Renal pelvis (tissue), 4 donors: Measurements from ENCODE around the gene ZDHHC8. TPM values are rescaled to one million over a fixed set of nuclear protein-coding genes. Genes with fewer than 3 reads are reported as not detected.

ENCODE experiments used
- DNase-seq: peaks from one replicate; pipeline ENCODE4 v3.0.0-alpha.2; 2013
- polyA plus RNA-seq, 3 donors: library from polyadenylated mRNA; unstranded; fragments of 120-200 nt; gene quantifications; one replicate each; pipeline ENCODE4 v1.2.1, GENCODE V29; 2013; ENCODE audit not compliant: insufficient read length in 3 of 3

Gene ZDHHC8
- polyA plus RNA-seq, 3 donors = 50.6 to 59.7 (median 51.6) TPM

DNA sequence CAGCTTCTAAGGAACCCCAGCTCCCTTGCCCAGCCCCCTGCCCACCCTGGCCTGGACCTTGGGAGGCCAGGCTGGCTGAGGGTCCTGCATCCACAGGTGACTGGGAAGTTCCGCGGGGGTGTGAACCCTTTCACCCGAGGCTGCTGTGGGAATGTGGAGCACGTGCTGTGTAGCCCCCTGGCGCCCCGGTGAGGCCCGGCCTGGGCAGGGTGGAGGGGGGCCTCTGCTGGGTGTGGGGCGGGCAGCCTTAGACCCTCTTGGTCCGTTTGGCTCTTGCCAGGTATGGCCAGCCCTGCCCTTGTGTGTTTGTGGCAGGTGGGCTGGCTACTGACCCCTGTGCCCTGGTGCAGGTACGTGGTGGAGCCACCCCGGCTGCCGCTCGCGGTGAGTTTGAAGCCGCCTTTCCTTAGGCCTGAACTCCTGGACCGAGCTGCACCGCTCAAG lies 8.9 kb downstream of the ZDHHC8 start:
- DNase-seq = no peak

GRCh38 chr22:20141186-20142077 lies 9.8 kb downstream of the ZDHHC8 start:
- no peak for DNase-seq

GRCh38 chr22:20142711-20143621 lies 11.4 kb downstream of the ZDHHC8 start:
- no peak for DNase-seq

- DNase-seq = no peak
Observed at GRCh38 chr22:20143883-20144665, 12.5 kb downstream of the ZDHHC8 start.

DNA sequence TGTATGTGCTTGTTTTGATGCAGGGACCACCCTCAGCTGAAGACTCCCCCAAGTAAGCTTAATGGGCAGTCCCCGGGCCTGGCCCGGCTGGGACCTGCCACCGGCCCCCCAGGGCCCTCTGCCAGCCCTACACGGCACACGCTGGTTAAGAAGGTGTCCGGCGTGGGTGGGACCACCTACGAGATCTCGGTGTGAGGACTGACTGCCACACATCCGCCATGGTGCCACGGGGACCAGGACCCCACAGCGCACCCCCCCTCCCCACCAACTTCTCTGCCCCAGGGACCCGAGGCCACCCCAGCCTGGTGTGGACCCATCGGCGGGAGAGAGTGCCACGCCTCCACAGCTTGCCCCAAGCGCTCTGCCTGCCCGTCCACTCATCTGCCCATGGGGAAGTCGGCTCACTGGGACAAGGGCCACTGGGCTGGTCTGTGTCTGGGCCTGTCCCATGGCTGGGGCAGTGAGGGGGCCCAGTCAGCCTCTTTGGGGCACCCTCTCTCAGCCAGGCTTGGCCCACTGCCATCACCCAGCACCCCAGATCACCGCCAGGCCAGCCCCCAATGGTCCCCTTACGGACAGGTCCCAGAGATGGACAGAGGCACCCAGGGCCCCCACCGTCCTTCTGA lies 13.7 kb downstream of the ZDHHC8 start:
- no peak for DNase-seq

- DNase-seq = no peak
Observed at GRCh38 chr22:20145832-20146223, 14.2 kb downstream of the ZDHHC8 start.

- no peak for DNase-seq
Observed at GRCh38 chr22:20146777-20147176, 15.2 kb downstream of the ZDHHC8 start.

- DNase-seq = no peak
Observed at GRCh38 chr22:20147237-20147988, 15.8 kb downstream of the ZDHHC8 start.

GRCh38 chr22:20148414-20148813 lies 16.8 kb downstream of the ZDHHC8 start:
- no peak for DNase-seq

GRCh38 chr22:20149257-20150250 lies 17.9 kb downstream of the ZDHHC8 start:
- no peak for DNase-seq

GRCh38 chr22:20150381-20151275 lies 19.0 kb downstream of the ZDHHC8 start, which contains the start of gene CCDC188:
TSS of gene CCDC188 (minus strand) at chr22:20151055. CDS start at chr22:20150986, 69 bp downstream.
- no peak for DNase-seq

GRCh38 chr22:20151276-20151588 lies 19.6 kb downstream of the ZDHHC8 start:
- DNase-seq = no peak

DNA sequence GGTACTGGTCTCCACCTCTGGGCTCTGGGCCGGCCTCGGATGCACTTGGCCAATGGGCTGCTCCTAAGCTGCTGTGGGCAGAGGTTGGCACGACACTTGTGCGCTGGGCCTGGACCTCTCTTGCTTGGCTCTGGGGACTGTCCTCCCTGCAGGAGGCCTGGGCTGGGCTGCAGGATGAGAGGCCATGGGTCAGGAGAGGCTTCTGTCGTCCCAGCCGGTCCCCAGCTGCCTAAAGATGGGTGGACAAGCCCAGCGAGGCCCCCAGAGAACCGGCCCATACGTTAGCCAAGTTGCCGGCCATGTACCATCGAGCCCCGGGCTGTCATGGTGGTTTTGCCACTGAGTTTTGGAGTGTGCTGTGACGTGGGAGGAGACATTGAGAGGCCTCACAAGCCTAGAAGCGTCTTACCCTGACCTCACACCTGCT lies 20.9 kb downstream of the ZDHHC8 start:
- DNase-seq = no peak

GRCh38 chr22:20153945-20154344 lies 22.3 kb downstream of the ZDHHC8 start:
- no peak for DNase-seq

DNA sequence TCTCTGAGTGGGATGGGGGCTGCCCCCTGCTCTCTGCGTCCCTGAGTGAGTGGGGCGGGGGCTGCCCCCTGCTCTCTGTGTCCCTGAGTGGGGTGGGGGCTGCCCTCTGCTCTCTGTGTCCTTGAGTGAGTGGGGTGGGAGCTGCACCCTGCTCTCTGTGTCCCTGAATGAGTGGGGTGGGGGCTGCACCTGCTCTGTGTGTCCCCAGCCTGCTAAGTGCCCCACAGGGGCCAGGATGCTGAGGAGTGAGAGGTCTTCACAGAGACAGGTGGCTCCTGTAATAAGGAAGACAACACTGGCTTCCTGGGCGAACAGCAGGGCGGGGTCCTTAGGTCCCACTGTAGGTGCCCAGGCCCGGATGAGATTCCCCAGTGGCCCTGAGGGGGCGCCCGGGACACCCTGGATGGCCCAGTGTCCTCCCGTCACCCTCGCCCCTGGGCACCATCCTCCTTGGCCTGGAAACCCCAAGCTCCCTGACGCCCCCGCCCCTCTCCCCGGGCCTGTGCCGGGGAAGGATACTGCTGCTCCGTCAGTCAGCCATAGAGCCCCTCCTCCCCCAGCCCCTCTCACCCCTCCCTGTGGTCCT lies 23.1 kb downstream of the ZDHHC8 start:
- DNase-seq = no peak

DNA sequence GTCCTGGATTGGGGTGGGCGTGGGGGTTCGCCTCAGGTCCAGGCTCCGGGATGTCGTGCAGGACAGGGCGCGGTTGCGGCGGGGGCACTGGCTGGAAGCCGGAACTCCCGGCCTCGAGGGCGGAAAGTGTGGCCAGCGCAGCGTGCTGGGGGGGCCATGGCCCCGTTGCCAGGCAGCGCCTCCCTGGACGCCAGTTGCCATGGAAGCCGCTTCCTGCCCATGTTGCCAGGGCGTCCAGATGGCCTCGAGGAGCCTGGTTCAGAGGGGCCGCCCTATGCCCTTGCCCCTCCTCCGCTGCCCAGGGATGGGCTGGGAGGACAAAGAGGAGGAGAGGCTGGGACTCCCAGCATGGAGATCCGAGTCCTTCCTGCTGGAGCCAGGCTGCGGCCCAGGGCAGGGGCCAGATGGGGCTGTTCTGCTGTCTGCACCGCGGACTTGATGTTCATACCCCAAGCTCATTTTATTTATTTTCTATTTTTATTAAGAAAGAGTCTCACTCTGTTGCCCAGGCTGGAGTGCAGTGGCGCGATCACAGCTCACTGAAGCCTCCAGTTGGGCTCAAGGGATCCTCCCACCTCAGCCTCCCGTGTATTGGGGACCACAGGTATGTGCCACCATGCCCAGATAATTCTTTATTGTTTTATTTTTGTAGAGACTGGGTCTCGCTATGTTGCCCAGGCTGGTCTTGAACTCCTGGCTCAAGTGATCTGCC lies 23.9 kb downstream of the ZDHHC8 start:
- DNase-seq = no peak

DNA sequence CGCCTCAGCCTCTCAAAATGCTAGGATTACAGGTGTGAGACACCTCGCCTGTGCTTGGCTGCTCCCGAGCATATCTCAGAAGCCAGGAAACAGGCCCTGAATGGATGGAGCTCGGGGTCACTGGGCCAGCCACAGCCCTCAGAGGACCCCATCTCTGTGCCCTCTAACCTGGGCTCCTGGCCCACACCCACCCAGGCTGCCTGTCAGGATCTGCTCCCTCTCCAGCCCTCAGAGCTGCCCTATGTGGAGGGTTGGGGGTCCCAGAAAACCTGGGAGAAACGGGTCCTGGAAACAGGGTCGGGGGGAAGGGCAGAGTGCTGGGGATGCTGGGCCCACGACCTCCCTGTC lies 24.4 kb downstream of the ZDHHC8 start:
- no peak for DNase-seq
